Endothelial cell of umbilical vein (primary cell): ENCODE data around the gene AMPH. TPM values are rescaled to one million over a fixed set of nuclear protein-coding genes. Genes with fewer than 3 reads are reported as not detected.
"Not testable (repeated sequence)": the region's sequence is repeated elsewhere in the genome, so short reads cannot be mapped to it uniquely, and the experiment has no call there.

Source experiments
- BruUV-seq: library from RNA; stranded (reverse); fragments of 400-500 nt; replicated peaks from 2 replicates; lab custom pipeline; 2021; lab: Mats Ljungman, UMichigan
- CTCF ChIA-PET: fragments of 300-600, 350-600 bp; sonication (Branson Sonifier 250); formaldehyde crosslinking; loops from one replicate; lab custom pipeline; 2021; ENCODE audit warnings: antibody characterized with exemption, inconsistent platforms; lab: Charles Lee
- POLR2A ChIA-PET: fragments of 300-600, 350-600 bp; sonication (Branson Sonifier 250); formaldehyde crosslinking; loops from one replicate; lab custom pipeline; 2021; ENCODE audit warnings: antibody characterized with exemption, inconsistent platforms; lab: Charles Lee
- DNase-seq: peaks from one replicate; pipeline ENCODE4 v3.0.0-alpha.2; 2011; ENCODE audit warnings: low read depth, low spot score
- FAIRE-seq: peaks from 2 replicates; lab custom pipeline; 2011; peaks lifted over from hg19 to GRCh38; lab: Jason Lieb, UNC
- H2AFZ ChIP-seq: 2 replicates; pipeline ENCODE4 v1.6.0; 2012; ENCODE audit warnings: low read depth, low read length, control low read depth, inconsistent platforms
- H3K27ac ChIP-seq: 2 replicates; pipeline ENCODE4 v1.5.1; 2011; ENCODE audit warnings: low read depth, mild to moderate bottlenecking, control low read depth, low read length, moderate library complexity; ENCODE audit not compliant: insufficient read depth
- H3K27me3 ChIP-seq, 2 experiments: 2 replicates each; pipeline versions ENCODE4 v1.6.0 to v1.6.1; 2011; ENCODE audit warnings: low read length in 2 of 2, mixed read lengths in 1 of 2; ENCODE audit not compliant: control insufficient read depth in 2 of 2, insufficient read depth in 2 of 2
- H3K36me3 ChIP-seq, 2 experiments: 2 replicates in 1 of 2; 3 replicates in 1 of 2; pipeline ENCODE4 v1.5.1; 2011; ENCODE audit warnings: low read length in 2 of 2, mild to moderate bottlenecking in 1 of 2, moderate library complexity in 1 of 2; ENCODE audit not compliant: control insufficient read depth in 2 of 2, insufficient read depth in 2 of 2; ENCODE audit errors: extremely low read depth in 1 of 2
- H3K4me1 ChIP-seq: 3 replicates; pipeline ENCODE4 v1.5.1; 2011; ENCODE audit warnings: mild to moderate bottlenecking, low read length; ENCODE audit not compliant: control insufficient read depth, insufficient read depth; ENCODE audit errors: extremely low read depth
- H3K4me2 ChIP-seq: 2 replicates; pipeline ENCODE4 v1.6.1; 2011; ENCODE audit warnings: low read length, control low read depth, mixed read lengths; ENCODE audit not compliant: insufficient read depth
- H3K4me3 ChIP-seq, 3 experiments: fragments of 200-600 bp in 1 of 3; sonication (generic), shearing (Covaris generic) in 1 of 3; replicated peaks in 1 of 3; 2 replicates each; pipeline ENCODE4 v1.5.1; 2011 to 2016; ENCODE audit warnings: control low read depth in 3 of 3, low read length in 3 of 3, mild to moderate bottlenecking in 2 of 3, inconsistent platforms in 1 of 3, low read depth in 1 of 3, moderate library complexity in 1 of 3; ENCODE audit not compliant: insufficient read depth in 1 of 3
- H3K79me2 ChIP-seq: 2 replicates; pipeline ENCODE4 v1.6.0; 2012; ENCODE audit warnings: low read length, inconsistent platforms; ENCODE audit not compliant: control insufficient read depth, insufficient read depth
- H3K9ac ChIP-seq: replicated peaks from 2 replicates; pipeline ENCODE3; 2011; ENCODE audit warnings: low read length, control low read depth; ENCODE audit not compliant: insufficient read depth; ENCODE audit errors: extremely low read depth
- H3K9me1 ChIP-seq: replicated peaks from 3 replicates; pipeline ENCODE4 v1.6.0; 2011; ENCODE audit warnings: mild to moderate bottlenecking, low read length; ENCODE audit not compliant: control insufficient read depth, insufficient read depth; ENCODE audit errors: extremely low read depth
- H3K9me3 ChIP-seq: replicated peaks from 2 replicates; pipeline ENCODE4 v1.5.1; 2012; ENCODE audit warnings: low read length, inconsistent platforms; ENCODE audit not compliant: control insufficient read depth, insufficient read depth
- H4K20me1 ChIP-seq: replicated peaks from 2 replicates; pipeline ENCODE3; 2011; ENCODE audit warnings: mild to moderate bottlenecking, low read length; ENCODE audit not compliant: control insufficient read depth, insufficient read depth; ENCODE audit errors: extremely low read depth
- dilution Hi-C: fragments of 300-500 bp; cut with MboI; formaldehyde crosslinking; loops from one replicate; pipeline ENCODE4 v1.15.0; 2019; ENCODE audit warnings: low sequenced_read_pairs; ENCODE audit not compliant: extremely low pct_ligation_motif_present
- intact Hi-C: fragments of 100-400 bp; cut with micrococcal nuclease; formaldehyde crosslinking; loops from one replicate; pipeline ENCODE4 v1.10.0; 2022
- polyA plus RNA-seq, 4 experiments: library from polyadenylated mRNA; depleted of rRNA in 3 of 4; stranded (reverse) in 3 of 4; unstranded in 1 of 4; fragments of >200 nt; gene quantifications; 2 replicates each; pipeline versions ENCODE4 v1.2.1 to v1.2.3, GENCODE V29; 2011 to 2012; ENCODE audit warnings: missing spikeins in 1 of 4
- total RNA-seq: library from RNA; stranded (reverse); gene quantifications from 2 replicates; pipeline ENCODE4 v1.2.3, GENCODE V29; 2021
- TF ChIP-seq, protein P1 (sequence below), 2 donors: IDR thresholded peaks; 1 replicate in 1 of 2; 2 replicates in 1 of 2; pipeline ENCODE4 v1.5.1; 2011; ENCODE audit warnings: low read length in 2 of 2, mild to moderate bottlenecking in 2 of 2, moderate library complexity in 2 of 2, control low read depth in 1 of 2, inconsistent platforms in 1 of 2, low read depth in 1 of 2; ENCODE audit not compliant: insufficient read depth in 1 of 2; ENCODE audit errors: extremely low read depth in 1 of 2

The AMPH gene
- total and polyA plus RNA-seq, 2 donors (not counting 3 experiments of a cell fraction or from before 2014, with no cell fraction given) = 5.2 to 9.2 TPM

DNA sequence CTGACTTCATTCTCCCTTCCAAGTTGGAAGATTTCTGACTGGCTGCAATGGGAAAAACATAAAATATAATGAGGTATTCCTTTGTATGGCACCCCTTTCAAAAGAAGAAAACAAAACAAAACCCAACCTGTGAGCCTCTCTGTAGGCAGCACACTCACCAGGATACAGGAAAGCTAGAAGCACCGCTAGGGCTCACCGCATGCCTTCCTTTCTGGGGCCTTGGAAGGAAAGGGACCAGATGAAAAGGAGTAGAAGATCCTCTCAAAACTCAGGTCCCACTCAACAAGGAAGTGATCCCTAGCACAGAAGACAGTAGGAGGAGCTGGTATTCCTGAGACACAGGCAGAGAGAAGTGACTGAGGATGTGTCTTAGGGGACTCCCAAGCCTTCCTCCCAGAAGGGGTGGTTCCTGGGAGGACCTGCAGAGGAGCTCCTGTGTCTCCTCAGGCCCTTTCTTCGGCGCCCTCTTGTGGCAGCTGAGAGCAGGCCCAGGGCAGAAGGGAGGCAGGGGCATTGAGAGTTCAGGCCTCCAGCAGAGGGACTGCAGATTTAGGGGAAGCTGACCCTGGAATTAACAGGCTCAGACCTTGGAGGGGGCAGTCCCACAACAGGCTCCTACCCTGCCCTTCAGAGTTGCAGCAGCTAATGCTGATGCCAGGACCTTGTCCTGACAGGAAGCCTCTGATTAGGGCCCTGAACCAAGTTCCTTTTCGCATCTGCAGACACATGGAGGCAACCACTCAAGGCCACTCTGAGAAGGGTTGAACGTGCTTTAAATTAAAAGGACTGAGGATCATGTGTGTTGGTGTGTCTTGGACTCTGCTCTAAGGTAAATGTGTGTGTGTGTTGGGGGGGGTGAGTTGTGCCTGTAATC, 285.6 kb downstream of the AMPH start:
- H3K36me3 ChIP-seq, H3K27me3 ChIP-seq, dilution Hi-C loops, FAIRE-seq, H3K79me2 ChIP-seq, H3K27ac ChIP-seq, H3K4me1 ChIP-seq, POLR2A ChIA-PET, H3K9ac ChIP-seq, BruUV-seq, H4K20me1 ChIP-seq, H3K4me3 ChIP-seq, H3K4me2 ChIP-seq, intact Hi-C loops, H3K9me3 ChIP-seq, H3K9me1 ChIP-seq: not testable (repeated sequence)
- CTCF ChIA-PET = interaction anchor here (0.6 to 4.1 kb wide), 25 partner anchors 9 to 428 kb away, joined by 3 to 48 read pairs (median 4); partner anchors contain the start of genes SFRP4 and STARD3NL
- peak overlapping the region; percentile 34 for H2AFZ ChIP-seq
- TF ChIP-seq, protein P1, sequence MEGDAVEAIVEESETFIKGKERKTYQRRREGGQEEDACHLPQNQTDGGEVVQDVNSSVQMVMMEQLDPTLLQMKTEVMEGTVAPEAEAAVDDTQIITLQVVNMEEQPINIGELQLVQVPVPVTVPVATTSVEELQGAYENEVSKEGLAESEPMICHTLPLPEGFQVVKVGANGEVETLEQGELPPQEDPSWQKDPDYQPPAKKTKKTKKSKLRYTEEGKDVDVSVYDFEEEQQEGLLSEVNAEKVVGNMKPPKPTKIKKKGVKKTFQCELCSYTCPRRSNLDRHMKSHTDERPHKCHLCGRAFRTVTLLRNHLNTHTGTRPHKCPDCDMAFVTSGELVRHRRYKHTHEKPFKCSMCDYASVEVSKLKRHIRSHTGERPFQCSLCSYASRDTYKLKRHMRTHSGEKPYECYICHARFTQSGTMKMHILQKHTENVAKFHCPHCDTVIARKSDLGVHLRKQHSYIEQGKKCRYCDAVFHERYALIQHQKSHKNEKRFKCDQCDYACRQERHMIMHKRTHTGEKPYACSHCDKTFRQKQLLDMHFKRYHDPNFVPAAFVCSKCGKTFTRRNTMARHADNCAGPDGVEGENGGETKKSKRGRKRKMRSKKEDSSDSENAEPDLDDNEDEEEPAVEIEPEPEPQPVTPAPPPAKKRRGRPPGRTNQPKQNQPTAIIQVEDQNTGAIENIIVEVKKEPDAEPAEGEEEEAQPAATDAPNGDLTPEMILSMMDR (IDR thresholded peaks at IDR 0.05; ENCODE audit: extremely low read depth in 1 of 2, insufficient read depth in 1 of 2, low read depth in 1 of 2, low read length in 2 of 2) = peak; percentile 47 to 78
- peak; percentile 42 for DNase-seq

DNA sequence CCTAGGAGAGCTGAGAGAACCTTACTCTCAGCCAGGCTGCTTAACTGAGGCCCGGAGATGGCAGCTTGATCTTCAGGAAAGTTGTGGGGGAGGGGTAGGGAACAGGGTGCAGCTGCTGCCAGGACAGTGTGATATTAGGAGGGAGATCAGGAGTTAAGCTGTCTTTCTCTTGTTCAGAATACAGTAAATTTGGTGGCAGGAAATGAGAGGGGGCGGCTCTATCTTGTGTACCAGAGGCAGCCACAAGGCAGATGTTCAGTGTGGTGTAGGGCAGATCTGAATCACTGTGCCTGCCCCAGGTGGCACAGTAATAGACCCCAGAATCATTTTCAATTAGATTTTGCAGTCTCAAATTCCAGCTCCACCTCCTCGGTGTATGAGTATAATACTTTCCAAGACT, 286.4 kb downstream of the AMPH start:
- peak overlapping the region; percentile 23 for H2AFZ ChIP-seq
- dilution Hi-C loops, H3K9me1 ChIP-seq, H3K36me3 ChIP-seq, DNase-seq, H3K9ac ChIP-seq, H3K27me3 ChIP-seq, intact Hi-C loops, H4K20me1 ChIP-seq, POLR2A ChIA-PET, H3K4me1 ChIP-seq, H3K79me2 ChIP-seq, FAIRE-seq, BruUV-seq, H3K4me3 ChIP-seq, H3K27ac ChIP-seq, H3K9me3 ChIP-seq, H3K4me2 ChIP-seq: not testable (repeated sequence)
- CTCF ChIA-PET = interaction anchor here (0.9 to 4.1 kb wide), 9 partner anchors 9 to 428 kb away, joined by 3 to 48 read pairs (median 7); partner anchors contain the start of gene SFRP4

DNA sequence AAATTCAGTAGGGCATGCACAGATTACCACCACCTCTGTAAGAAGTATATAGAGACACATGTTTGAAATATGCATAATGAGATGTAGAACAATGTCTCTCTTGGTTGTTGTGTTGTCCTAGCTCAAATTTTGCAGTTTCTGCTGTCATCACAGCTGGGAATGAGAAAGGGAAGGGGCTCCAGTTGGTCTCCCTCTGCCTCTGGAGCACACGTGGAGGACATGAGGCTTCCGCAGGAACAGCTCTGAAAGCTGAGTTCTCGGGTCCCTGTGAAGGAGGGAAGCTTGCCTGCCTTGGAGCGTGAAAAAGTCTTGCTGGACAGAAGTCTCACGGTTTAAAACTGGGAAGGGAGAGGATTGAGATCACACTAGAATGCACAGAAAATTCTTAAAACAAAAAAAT, 289.0 kb downstream of the AMPH start:
- H3K9ac ChIP-seq, dilution Hi-C loops, H3K4me2 ChIP-seq, DNase-seq, H3K79me2 ChIP-seq, H3K27ac ChIP-seq, H3K27me3 ChIP-seq, H3K4me3 ChIP-seq, FAIRE-seq, H2AFZ ChIP-seq, H3K36me3 ChIP-seq, H3K4me1 ChIP-seq, H3K9me3 ChIP-seq, BruUV-seq, intact Hi-C loops, POLR2A ChIA-PET, H3K9me1 ChIP-seq, H4K20me1 ChIP-seq: not testable (repeated sequence)
- CTCF ChIA-PET = interaction anchor here (0.9 to 4.1 kb wide), 3 partner anchors 26 to 126 kb away, joined by 4 to 48 read pairs (median 17); no protein-coding TSS in a partner anchor
